ENCODE measurements around the gene CST3. TPM values are rescaled to one million over a fixed set of nuclear protein-coding genes. Genes with fewer than 3 reads are reported as not detected.

Gene CST3
- total RNA-seq, 2 donors from 2014 or later, result 1,107 to 2,392 TPM

DNA sequence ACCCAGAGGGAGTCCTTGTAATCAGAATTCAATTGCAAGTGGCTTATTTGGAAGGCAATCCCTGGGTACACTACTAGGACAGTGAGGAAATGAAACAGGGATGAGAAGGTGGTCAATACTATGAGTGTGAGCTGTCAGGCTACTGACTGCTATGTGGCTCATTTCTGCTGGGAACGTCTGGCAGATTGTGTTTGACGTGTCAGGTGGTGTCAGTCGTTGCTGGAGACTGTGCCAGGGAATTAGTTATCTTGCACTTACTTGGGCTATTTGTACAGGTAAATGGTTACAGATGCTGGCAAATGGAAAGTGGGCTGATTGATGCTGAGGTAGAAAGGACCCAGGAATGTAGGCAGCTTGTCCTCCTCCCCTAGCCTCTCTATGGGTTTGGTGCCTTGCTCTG lies 33.7 kb upstream of the CST3 start:
- Histone ChIP-seq H3K27ac (no peak overlapping the region), H3K27me3 (replicated peaks; ENCODE audit: insufficient read depth) (no peaks in the 10 kb centered on the region), H3K9me3 (no peaks in the 10 kb centered on the region), H3K4me3 (no peak overlapping the region), H3K4me1 (ENCODE audit: control insufficient read depth in 1 of 2, low read depth in 2 of 2) (no peaks in the 10 kb centered on the region), H3K36me3 (no peaks in the 10 kb centered on the region)
- ATAC-seq (ENCODE audit: insufficient number of reproducible peaks, low FRiP score, low read depth) (no peak), DNase-seq (ENCODE audit: low spot score) (no peak)
- TF ChIP-seq, protein P1, sequence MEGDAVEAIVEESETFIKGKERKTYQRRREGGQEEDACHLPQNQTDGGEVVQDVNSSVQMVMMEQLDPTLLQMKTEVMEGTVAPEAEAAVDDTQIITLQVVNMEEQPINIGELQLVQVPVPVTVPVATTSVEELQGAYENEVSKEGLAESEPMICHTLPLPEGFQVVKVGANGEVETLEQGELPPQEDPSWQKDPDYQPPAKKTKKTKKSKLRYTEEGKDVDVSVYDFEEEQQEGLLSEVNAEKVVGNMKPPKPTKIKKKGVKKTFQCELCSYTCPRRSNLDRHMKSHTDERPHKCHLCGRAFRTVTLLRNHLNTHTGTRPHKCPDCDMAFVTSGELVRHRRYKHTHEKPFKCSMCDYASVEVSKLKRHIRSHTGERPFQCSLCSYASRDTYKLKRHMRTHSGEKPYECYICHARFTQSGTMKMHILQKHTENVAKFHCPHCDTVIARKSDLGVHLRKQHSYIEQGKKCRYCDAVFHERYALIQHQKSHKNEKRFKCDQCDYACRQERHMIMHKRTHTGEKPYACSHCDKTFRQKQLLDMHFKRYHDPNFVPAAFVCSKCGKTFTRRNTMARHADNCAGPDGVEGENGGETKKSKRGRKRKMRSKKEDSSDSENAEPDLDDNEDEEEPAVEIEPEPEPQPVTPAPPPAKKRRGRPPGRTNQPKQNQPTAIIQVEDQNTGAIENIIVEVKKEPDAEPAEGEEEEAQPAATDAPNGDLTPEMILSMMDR (IDR thresholded peaks at IDR 0.05), result no peak

DNA sequence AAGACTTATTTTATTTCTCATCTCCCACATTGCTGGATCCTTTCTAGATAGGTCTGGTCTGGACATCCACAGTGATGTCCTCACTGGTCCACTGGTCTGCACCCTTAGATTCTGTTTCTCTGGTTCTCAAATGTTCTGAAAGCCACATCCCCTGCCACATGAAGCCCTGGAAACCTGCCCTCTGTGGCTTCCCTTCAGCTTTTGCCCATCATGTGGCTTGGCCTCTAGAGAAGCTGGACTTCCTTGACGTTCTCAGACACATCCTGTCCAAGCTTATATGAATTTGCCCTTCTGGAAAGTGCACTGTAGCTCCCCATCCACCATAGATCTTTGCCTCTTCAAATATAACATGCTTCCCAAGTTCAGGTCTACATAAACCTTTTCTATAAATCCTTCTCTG lies 32.6 kb upstream of the CST3 start:
- ATAC-seq (ENCODE audit: insufficient number of reproducible peaks, low FRiP score, low read depth) (no peak), DNase-seq (ENCODE audit: low spot score) (no peak)
- no peaks in the 10 kb centered on the region for H3K27me3 ChIP-seq (replicated peaks; ENCODE audit: insufficient read depth)
- no peaks in the 10 kb centered on the region for H3K9me3 ChIP-seq
- no peak overlapping the region for H3K27ac ChIP-seq
- TF ChIP-seq, protein P1 (IDR thresholded peaks at IDR 0.05), result no peak
- no peak overlapping the region for H3K4me3 ChIP-seq
- no peaks in the 10 kb centered on the region for H3K36me3 ChIP-seq
- no peaks in the 10 kb centered on the region for H3K4me1 ChIP-seq (ENCODE audit: control insufficient read depth in 1 of 2, low read depth in 2 of 2)

GRCh38 chr20:23669866-23670265 lies 32.1 kb upstream of the CST3 start:
- TF ChIP-seq, protein P1 (IDR thresholded peaks at IDR 0.05), result no peak
- Histone ChIP-seq H3K9me3 (no peaks in the 10 kb centered on the region), H3K27me3 (replicated peaks; ENCODE audit: insufficient read depth) (no peaks in the 10 kb centered on the region), H3K4me1 (ENCODE audit: control insufficient read depth in 1 of 2, low read depth in 2 of 2) (no peaks in the 10 kb centered on the region), H3K4me3 (no peak overlapping the region), H3K36me3 (no peaks in the 10 kb centered on the region), H3K27ac (no peak overlapping the region)
- ATAC-seq (ENCODE audit: insufficient number of reproducible peaks, low FRiP score, low read depth) (no peak), DNase-seq (ENCODE audit: low spot score) (no peak)

DNA sequence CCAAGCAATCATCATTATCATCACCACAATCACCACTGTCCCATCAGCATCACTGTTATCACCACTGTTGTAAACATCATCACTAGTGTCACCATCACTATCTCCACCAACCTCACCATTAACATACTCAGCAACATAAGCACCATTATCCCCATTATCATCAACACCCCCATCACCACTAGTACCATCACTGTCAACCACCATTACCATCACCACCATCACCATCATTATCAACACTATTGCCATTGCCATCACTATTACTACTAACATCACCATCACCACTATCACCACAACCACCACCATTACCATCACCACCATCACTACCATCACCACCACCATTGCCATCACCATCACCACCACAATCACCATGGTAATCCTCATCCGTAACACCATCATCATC lies 31.6 kb upstream of the CST3 start:
- ATAC-seq (ENCODE audit: insufficient number of reproducible peaks, low FRiP score, low read depth), result no peak
- TF ChIP-seq, protein P1 (IDR thresholded peaks at IDR 0.05), result no peak
- Histone ChIP-seq H3K4me1 (ENCODE audit: control insufficient read depth in 1 of 2, low read depth in 2 of 2) (no peaks in the 10 kb centered on the region), H3K4me3 (no peak overlapping the region), H3K27ac (no peak overlapping the region), H3K36me3 (no peaks in the 10 kb centered on the region), H3K27me3 (replicated peaks; ENCODE audit: insufficient read depth) (no peaks in the 10 kb centered on the region), H3K9me3 (no peaks in the 10 kb centered on the region)
- no peak for DNase-seq (ENCODE audit: low spot score)

- H3K9me3 ChIP-seq, result no peaks in the 10 kb centered on the region
- TF ChIP-seq, protein P1 (IDR thresholded peaks at IDR 0.05), result peak; percentile 75
- H3K36me3 ChIP-seq, result no peaks in the 10 kb centered on the region
- no peak overlapping the region for H3K27ac ChIP-seq
- ATAC-seq (ENCODE audit: insufficient number of reproducible peaks, low FRiP score, low read depth), result no peak
- H3K4me1 ChIP-seq (ENCODE audit: control insufficient read depth in 1 of 2, low read depth in 2 of 2), result no peaks in the 10 kb centered on the region
- DNase-seq (ENCODE audit: low spot score), result no peak
- no peaks in the 10 kb centered on the region for H3K27me3 ChIP-seq (replicated peaks; ENCODE audit: insufficient read depth)
- no peak overlapping the region for H3K4me3 ChIP-seq
Measured at GRCh38 chr20:23668477-23668951, 30.8 kb upstream of the CST3 start.
